GM10248 (cell line): ENCODE measurements around the gene ELP6.

ENCODE experiments used
- CTCF ChIA-PET: fragments of 300-600 bp; sonication (Branson Sonifier 250); formaldehyde crosslinking; extraction: SDS; loops from one replicate; lab custom pipeline; 2021; ENCODE audit warnings: antibody characterized with exemption; lab: Yijun Ruan, JAX
- POLR2A ChIA-PET: fragments of 350-650 bp; sonication (Branson Sonifier 250); formaldehyde crosslinking; extraction: SDS; loops from one replicate; lab custom pipeline; 2020; ENCODE audit warnings: antibody characterized with exemption; lab: Yijun Ruan, JAX
- DNase-seq: peaks from one replicate; pipeline ENCODE4 v3.0.0; 2012; ENCODE audit errors: extremely low spot score
- CTCF ChIP-seq: IDR thresholded peaks from 2 replicates; pipeline ENCODE4 v1.5.1; 2012; ENCODE audit warnings: mild to moderate bottlenecking, low read depth; ENCODE audit errors: extremely low read depth, missing control alignments, control extremely low read depth

Gene ELP6

GRCh38 chr3:47525617-47526016 is 12.1 kb upstream of the ELP6 start:
- ChIA-PET POLR2A (interaction anchor here (0.5 kb wide), 1 partner anchor 81 kb away, joined by 5 read pairs; no protein-coding TSS in a partner anchor), CTCF (interaction anchor here (1.0 kb wide), 1 partner anchor 463 kb away, joined by 3 read pairs; no protein-coding TSS in a partner anchor)
- TF ChIP-seq CTCF, result no peak
- DNase-seq, result no peak

- ChIA-PET CTCF (interaction anchor here (0.8 to 5.0 kb wide), 16 partner anchors 10 to 912 kb away, joined by 3 to 56 read pairs (median 6); no protein-coding TSS in a partner anchor), POLR2A (no interaction called here)
- no peak for TF ChIP-seq CTCF
- DNase-seq, result no peak
Measured at GRCh38 chr3:47523310-47524073, 10.0 kb upstream of the ELP6 start.

- peak; percentile 88 for DNase-seq
- ChIA-PET CTCF (interaction anchor here (0.6 to 5.0 kb wide), 71 partner anchors 8 to 913 kb away, joined by 3 to 56 read pairs (median 4); partner anchors contain the start of genes ELP6 and SMARCC1), POLR2A (interaction anchor here (0.6 kb wide), 1 partner anchor 1148 kb away, joined by 3 read pairs; no protein-coding TSS in a partner anchor)
- TF ChIP-seq CTCF, result peak; percentile 91
Measured at GRCh38 chr3:47522082-47522987, 8.8 kb upstream of the ELP6 start.

- CTCF ChIA-PET, result interaction anchor here (0.9 to 5.0 kb wide), 26 partner anchors 10 to 916 kb away, joined by 3 to 56 read pairs (median 5); no protein-coding TSS in a partner anchor
- no peak for TF ChIP-seq CTCF
- DNase-seq, result no peak
- POLR2A ChIA-PET, result no interaction called here
Measured at GRCh38 chr3:47520756-47521155, 7.2 kb upstream of the ELP6 start.

GRCh38 chr3:47517937-47518336 is 4.4 kb upstream of the ELP6 start:
- no peak for TF ChIP-seq CTCF
- CTCF ChIA-PET, result interaction anchor here (4.1 kb wide), 1 partner anchor 97 kb away, joined by 19 read pairs; no protein-coding TSS in a partner anchor
- POLR2A ChIA-PET, result no interaction called here
- no peak for DNase-seq

GRCh38 chr3:47515864-47516319 is 2.4 kb upstream of the ELP6 start:
- ChIA-PET CTCF (interaction anchor here (4.1 kb wide), 1 partner anchor 95 kb away, joined by 19 read pairs; no protein-coding TSS in a partner anchor), POLR2A (no interaction called here)
- DNase-seq, result no peak
- TF ChIP-seq CTCF, result no peak
